Left ventricle myocardium inferior (tissue), 1 donor: ENCODE results near the gene GABRG3. TPM values are rescaled to one million over a fixed set of nuclear protein-coding genes. Genes with fewer than 3 reads are reported as not detected.

Experiments
- DNase-seq: peaks from one replicate; pipeline ENCODE4 v3.0.0-alpha.2; 2020
- H3K27ac ChIP-seq: fragments of 200-600 bp; replicated peaks from 2 replicates; pipeline ENCODE4 v1.8.0; 2021
- H3K27me3 ChIP-seq: fragments of 200-600 bp; 2 replicates; pipeline ENCODE4 v1.8.0; 2021; ENCODE audit warnings: low read depth
- H3K36me3 ChIP-seq: fragments of 200-600 bp; 2 replicates; pipeline ENCODE4 v1.8.0; 2021
- H3K4me1 ChIP-seq: fragments of 200-600 bp; 2 replicates; pipeline ENCODE4 v1.8.0; 2021
- H3K4me3 ChIP-seq: fragments of 200-600 bp; 2 replicates; pipeline ENCODE4 v1.8.0; 2021; ENCODE audit warnings: mild to moderate bottlenecking, moderate library complexity
- H3K9me3 ChIP-seq: fragments of 200-600 bp; replicated peaks from 2 replicates; pipeline ENCODE4 v1.8.0; 2021
- CTCF ChIP-seq: fragments of 200-600 bp; IDR thresholded peaks from 2 replicates; pipeline ENCODE4 v1.8.0; 2021; ENCODE audit warnings: antibody characterized with exemption, mild to moderate bottlenecking, borderline replicate concordance
- intact Hi-C: fragments of 100-400 bp; cut with micrococcal nuclease; formaldehyde crosslinking; loops from one replicate; pipeline ENCODE4 v1.11.0; 2022
- total RNA-seq: library from RNA; stranded (reverse); fragmentation: NEBNext Ultra II Directional; extraction: Animal tissue kit (Norgen Biotek cat#: 25700); gene quantifications from one replicate; pipeline ENCODE4 v1.2.1, GENCODE V29; 2021
- donor health status: DM: no; HTN: yes; CAD: no; lungs with severe emphysema.

Gene GABRG3
- total RNA-seq, 1 donor from 2014 or later = not detected

DNA sequence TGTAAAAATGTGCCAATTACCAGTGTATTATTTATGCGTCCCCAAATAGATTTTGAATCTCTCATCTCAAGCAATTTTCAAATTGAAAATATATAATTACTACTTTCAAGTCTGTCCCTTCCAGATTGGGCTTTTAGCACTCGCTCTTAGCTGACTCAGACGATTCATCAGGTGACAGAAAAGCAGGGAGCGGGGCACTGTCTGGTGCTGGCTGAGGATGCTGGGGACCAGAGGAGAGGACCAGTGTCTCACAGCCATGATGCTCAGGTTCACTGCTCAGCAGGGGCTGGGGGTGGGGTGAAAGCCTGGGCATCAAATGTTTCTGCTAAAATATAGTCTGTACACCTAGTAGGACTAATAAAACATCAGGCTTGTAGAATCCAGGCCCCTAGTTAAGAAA, 199.9 kb downstream of the GABRG3 start:
- Histone ChIP-seq H3K9me3 (peaks cover 11% of the 10 kb centered on the region), H3K4me3 (no peak overlapping the region), H3K27me3 (no peaks in the 10 kb centered on the region), H3K4me1 (no peaks in the 10 kb centered on the region), H3K27ac (no peak overlapping the region), H3K36me3 (no peaks in the 10 kb centered on the region)
- no peak for TF ChIP-seq CTCF
- no peak for DNase-seq
- intact Hi-C loops = no loop called here

- H3K4me1 ChIP-seq = no peaks in the 10 kb centered on the region
- H3K4me3 ChIP-seq = no peak overlapping the region
- no peaks in the 10 kb centered on the region for H3K36me3 ChIP-seq
- H3K27me3 ChIP-seq = no peaks in the 10 kb centered on the region
- no peak overlapping the region for H3K27ac ChIP-seq
- intact Hi-C loops = no loop called here
- no peak for TF ChIP-seq CTCF
- no peak for DNase-seq
- H3K9me3 ChIP-seq = peaks cover 30% of the 10 kb centered on the region
These were observed 201.8 kb downstream of the GABRG3 start for GRCh38 chr15:27172821-27173220.

- Histone ChIP-seq H3K36me3 (no peaks in the 10 kb centered on the region), H3K4me3 (no peak overlapping the region), H3K9me3 (peaks cover 36% of the 10 kb centered on the region), H3K27ac (no peak overlapping the region), H3K27me3 (no peaks in the 10 kb centered on the region), H3K4me1 (no peaks in the 10 kb centered on the region)
- TF ChIP-seq CTCF = no peak
- DNase-seq = no peak
- intact Hi-C loops = no loop called here
These were observed 204.6 kb downstream of the GABRG3 start for GRCh38 chr15:27175472-27176153.

- no peaks in the 10 kb centered on the region for H3K4me1 ChIP-seq
- intact Hi-C loops = no loop called here
- H3K27me3 ChIP-seq = no peaks in the 10 kb centered on the region
- H3K4me3 ChIP-seq = no peak overlapping the region
- no peaks in the 10 kb centered on the region for H3K36me3 ChIP-seq
- peaks cover 36% of the 10 kb centered on the region for H3K9me3 ChIP-seq
- no peak overlapping the region for H3K27ac ChIP-seq
- TF ChIP-seq CTCF = no peak
- DNase-seq = no peak
These were observed 205.9 kb downstream of the GABRG3 start for GRCh38 chr15:27176785-27177406.

DNA sequence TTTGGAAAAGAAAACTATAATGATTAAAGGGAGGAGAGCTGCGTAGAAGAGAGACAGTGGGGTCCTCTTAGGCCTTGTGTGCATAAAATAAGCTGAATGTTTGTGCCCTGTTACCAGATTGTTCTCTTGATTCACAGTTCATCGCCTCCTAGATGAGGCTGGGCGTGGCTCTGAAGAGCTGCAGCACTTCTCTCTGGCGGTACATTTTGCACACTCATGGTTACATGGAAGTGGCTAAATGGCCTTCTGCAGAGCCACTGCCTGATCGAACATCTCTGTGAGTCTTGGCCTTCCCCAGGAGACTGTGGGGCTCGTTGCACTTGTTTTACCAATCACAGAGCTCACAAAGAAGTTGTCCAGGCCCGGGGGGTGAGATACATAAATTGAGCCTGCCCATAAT, 208.8 kb downstream of the GABRG3 start:
- Histone ChIP-seq H3K4me3 (no peak overlapping the region), H3K4me1 (no peaks in the 10 kb centered on the region), H3K9me3 (peaks cover 36% of the 10 kb centered on the region), H3K36me3 (no peaks in the 10 kb centered on the region), H3K27me3 (no peaks in the 10 kb centered on the region), H3K27ac (no peak overlapping the region)
- no peak for DNase-seq
- intact Hi-C loops = no loop called here
- TF ChIP-seq CTCF = no peak
